ENCODE results near the gene PTPRM.

Gene PTPRM

DNA sequence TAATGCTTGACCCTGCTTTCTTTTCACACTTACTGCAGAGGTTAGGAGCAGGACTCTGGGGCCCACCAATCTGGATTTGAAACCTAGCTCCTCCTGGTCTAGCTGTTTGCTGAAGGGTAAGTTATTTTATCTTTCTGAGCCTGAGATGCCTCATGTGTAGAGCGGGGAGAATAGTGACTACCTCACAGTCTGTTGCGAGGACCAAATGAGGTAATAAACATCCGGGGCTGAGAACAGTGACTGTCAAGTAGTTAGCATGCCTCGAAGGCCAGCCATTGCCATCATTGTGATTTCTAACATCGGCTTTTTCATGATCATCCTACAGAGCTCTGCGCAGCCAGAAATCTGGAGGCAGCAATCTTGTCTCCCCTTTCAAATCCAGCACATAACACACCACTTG lies 32.9 kb downstream of the PTPRM start:
- no peak for DNase-seq (ENCODE audit: low read depth)

DNA sequence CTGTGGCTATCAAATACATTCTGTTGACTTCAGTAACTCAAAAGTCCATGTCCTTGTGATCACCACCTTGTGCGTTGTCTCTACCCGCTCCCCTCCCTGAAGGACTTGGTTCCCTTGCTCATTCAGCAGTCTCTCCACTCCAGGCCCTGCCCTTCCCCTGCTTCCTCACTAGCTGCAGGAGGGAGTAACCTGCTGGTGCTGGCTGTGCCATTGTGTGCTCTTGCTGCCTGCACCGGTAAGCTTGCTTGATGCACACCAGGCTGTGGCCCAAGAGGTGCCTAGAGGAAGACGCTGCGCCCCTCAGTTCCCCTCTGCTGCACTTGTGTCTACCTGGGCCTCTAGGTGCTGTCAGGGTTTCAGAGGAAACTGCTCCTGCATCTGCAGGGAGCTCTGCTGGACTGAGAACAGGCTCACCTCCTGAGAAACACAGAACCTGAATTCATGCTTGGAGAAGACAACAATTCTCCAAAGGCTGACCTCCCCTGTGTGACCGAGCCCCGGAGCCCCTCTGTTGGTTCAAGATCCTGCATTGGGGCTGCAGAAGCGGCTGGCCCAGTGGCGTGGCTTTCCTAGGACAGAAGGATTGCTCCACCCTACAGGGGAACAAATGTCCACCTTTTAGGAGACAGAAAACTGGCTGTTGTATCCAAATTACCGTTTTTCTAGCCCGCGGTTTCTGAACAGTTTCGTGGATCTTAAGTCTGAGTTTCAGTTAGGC lies 33.6 kb downstream of the PTPRM start:
- DNase-seq (ENCODE audit: low read depth) = no peak

DNA sequence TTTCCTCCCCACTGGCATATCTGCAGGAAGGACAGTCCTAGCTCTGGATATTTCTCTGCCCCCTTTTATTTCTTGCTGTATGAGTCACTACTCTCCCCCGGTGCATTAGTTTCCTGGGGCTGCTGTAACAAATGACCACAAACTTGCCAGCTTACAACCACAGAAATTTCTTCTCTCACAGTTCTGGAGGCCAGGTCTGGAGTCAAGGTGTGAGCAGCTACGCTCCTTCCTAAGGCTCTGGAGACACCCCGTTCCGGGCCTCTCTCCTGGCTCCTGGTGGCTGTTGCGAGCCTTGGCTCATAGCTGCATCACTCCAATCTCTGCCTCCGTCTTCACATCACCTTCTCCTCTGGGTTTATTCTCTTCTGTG lies 34.1 kb downstream of the PTPRM start:
- DNase-seq (ENCODE audit: low read depth) = peak; percentile 81

DNA sequence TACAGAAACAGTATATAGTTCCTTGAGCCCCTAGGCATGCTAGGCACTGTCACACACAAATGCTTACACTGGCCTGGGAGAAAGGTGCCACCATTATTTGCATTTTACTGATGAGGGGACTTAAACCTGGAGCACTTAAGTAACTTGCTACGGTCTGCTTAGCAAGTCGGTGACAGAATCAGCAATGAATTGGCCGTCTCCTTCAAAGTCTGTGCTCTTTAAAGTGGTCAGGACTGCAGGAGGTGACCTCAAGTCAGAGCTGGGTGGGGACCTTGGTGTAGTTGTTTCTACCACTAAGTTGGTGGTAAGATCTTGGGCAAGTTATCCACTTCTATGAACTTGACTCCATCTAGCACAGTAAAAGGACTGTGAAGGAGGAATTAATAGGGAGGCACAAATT lies 34.8 kb downstream of the PTPRM start:
- DNase-seq (ENCODE audit: low read depth) = no peak

DNA sequence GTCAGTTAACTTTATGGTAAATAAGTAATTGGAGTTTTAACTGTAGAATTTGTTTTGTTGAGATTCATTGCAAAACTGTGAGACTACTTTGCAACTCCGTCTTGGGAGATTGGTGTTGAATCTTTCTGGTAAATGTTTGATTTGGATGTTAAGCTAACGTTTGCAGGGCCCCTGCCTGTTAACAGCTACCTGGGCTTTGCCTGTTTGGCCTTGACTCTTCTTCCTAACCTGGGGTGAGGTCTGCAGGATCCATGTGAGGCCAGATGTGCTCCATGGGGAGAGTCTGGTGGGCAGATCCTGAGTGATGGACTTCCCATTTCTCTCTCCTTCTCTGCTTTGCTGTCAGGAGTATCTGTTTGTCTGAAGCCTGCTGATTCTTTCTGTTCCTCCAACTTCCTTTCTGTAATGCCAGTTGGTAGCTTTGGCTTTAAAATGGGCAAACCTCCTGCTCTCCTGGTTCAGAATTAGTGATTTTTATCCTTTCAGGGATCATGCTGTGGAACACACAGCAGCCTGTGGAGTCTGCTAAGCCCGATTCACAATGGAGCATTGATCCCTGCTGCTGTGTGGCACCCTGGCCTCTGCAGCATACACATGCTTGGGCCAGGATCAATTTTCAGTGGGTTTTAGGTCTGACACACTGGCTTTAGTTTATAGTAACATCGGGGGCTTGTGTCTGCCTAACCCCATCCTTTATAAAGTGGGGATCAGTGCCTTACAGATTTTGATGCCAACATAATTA lies 36.3 kb downstream of the PTPRM start:
- DNase-seq (ENCODE audit: low read depth) = no peak

DNA sequence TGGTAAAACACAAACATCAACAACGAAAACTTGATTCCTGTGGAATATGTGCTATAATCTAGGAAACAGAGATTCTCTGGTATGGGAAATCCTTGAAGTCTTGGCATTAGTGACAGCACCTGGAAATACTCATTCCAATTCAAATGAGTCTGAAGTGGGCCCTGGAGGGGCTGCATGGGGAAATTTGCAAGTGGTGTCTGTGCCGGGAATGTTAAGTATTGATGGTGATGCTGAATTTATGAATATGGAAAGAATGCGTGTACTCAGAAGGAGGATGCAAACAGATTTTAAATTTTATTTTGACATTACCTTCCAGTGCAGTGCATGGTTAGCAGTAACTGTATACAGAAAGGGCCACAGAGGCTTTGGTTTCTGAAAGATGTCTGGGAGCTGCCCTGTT lies 37.2 kb downstream of the PTPRM start:
- DNase-seq (ENCODE audit: low read depth) = no peak

DNA sequence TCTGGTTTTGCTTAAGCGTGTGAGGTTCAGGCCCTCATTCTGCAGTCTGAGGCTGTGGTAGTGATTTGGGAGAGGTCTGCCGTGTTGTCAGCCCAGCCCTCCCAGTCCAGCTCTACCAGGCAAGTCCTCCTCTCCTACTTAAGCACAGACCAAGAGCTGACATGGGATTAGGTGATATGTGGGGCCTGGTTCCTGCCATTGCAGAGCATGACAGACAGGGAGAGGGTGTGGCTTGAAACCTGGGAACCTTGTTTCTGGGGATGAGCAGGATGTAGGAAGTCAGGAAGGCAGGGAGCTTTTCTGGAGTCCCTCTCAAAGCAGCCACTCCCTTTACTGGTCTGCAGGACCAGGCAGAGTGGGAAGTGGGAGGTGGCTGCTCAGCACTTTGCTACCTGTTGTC lies 38.6 kb downstream of the PTPRM start:
- DNase-seq (ENCODE audit: low read depth) = no peak

DNA sequence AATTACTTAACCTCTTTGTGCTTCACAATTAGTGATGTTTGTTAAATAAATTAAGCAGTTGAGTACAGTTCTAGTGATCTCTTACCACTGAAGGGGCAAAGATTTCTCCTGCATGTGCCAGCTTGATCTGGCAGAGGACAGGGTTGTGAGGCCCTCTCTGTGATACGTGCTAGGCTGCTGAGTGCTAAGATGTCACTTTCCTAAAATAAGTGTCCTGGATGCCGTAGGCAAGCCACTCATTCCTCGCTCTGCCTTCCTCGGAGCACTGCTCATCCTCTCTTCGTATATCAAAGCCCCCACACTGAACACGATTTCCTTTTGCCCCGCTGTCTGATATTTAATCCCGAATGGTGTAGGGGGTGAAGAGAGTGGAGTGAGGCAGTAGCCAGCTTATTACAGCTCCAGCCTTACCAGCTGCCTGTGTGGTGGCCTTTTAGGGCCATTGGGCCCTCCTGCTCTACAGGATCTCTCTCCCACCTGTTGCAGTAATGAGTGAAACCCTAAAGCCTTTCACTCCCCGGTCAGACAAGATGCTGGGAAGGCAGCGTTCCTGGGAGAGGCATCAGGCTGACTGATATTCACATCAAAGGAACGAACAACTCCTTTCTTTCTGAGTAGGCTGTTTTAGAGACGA lies 40.5 kb downstream of the PTPRM start:
- DNase-seq (ENCODE audit: low read depth) = no peak

DNA sequence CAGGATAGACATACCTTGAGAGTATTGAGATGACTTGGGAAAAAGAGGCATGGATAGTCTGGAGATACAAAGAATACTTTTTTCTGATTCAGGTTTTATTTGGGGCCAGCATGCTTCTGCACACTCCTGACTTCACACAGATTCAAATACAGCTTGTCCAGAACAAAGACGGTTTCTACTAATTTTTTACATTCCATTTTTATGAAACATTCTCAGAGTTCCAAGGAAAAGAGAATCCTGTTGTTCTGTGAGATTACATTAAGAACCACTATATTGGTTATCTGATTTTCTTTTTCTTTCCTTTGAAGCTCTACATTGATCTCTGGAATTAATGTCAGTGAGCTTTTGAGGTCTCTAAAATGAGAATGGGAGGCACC lies 41.0 kb downstream of the PTPRM start:
- DNase-seq (ENCODE audit: low read depth) = peak; percentile 67

DNA sequence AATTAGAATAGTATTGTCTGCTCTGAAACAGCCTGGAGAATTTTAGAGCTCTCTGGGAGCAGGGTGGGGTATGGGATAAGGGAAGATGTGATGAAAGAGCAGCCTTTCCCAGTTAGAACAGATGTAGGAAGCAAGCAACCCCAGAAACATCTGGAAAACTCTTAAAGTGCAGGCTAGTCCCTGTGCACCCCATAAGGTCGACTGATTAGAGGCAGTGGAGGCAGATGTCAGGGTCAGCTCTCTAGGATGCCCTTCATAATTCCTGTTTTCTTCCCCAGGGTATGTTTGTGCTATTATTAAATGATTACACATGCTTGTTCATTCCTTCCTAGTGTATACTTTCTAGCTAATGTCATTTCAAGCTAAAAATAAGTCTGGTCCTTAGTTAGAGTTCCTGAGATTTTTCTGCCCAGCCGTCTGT lies 41.7 kb downstream of the PTPRM start:
- peak; percentile 88 for DNase-seq (ENCODE audit: low read depth)

DNA sequence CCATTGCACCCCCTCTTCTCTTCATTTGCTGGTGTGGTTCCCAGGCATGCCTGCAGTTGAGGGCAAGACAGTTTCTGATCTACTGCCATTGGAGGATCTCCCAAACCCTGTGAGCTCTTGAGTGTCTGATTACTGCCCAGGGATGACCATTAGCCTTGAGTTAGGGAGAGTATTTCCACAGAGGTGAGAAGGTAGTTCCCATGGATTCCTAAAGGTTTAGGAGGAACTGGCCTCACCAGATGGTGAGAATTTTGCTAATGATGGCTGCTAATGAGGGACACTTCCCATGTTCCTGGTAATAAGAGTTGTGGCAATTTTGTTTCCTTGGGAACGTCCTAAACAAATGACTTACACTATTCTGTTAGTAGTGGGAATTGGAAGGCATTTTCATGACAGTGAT lies 42.5 kb downstream of the PTPRM start:
- peak; percentile 53 for DNase-seq (ENCODE audit: low read depth)

DNA sequence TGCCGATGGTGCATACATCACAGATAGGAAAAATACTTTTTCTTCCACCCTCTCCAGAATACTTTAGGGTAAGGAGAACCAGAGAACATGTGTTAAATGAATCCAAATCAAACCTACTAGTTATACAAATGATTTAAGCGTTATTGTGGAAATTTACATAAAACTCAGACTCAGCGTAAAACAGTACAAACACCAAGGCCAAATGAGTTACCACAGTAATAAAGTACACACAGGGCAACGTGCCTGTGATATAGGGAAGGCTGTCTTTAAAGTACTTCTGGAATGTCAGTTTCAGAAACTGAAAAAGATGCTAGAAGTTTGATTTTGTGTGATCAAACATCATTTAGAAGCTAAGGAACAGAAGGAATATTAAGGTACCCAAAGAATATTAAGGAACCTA lies 46.9 kb downstream of the PTPRM start:
- DNase-seq (ENCODE audit: low read depth) = no peak

DNA sequence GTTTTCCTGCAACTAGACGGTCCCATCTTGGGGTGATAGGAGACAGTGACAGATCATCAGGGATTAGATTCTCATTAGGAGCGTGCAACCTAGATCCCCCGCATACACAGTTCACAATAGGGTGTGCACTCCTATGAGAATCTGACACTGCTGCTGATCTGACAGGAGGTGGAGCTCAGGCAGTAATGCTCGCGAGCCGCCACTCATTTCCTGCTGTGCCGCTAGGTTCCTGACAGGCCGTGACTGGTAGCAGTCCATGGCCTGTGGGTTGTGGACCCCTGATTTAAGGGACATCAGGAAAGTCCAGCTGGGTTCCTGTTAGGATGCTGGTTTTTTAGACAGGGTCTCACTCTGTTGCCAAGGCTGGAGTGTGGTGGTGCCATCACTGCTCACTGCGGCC lies 48.7 kb downstream of the PTPRM start:
- no peak for DNase-seq (ENCODE audit: low read depth)

DNA sequence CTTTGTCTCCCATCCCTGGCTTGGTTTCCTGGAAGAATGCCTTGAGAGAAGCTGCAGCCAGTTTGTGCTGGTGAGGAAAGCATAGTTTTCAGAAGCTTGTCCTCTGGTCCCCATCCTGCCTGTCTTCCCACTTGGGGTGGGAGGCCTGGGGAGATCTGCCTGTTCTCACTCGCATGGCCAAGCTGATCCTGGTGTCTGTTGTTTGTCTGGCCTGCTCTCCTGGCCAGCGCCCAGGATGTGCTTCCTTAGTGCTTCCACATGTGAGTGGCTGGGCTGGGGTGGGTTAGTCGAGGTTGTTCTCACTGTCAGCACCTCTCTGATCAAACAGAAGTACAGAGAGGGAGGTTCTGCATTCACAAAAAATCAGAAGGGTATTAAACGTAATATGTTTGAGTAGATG lies 49.5 kb downstream of the PTPRM start:
- peak; percentile 73 for DNase-seq (ENCODE audit: low read depth)

DNA sequence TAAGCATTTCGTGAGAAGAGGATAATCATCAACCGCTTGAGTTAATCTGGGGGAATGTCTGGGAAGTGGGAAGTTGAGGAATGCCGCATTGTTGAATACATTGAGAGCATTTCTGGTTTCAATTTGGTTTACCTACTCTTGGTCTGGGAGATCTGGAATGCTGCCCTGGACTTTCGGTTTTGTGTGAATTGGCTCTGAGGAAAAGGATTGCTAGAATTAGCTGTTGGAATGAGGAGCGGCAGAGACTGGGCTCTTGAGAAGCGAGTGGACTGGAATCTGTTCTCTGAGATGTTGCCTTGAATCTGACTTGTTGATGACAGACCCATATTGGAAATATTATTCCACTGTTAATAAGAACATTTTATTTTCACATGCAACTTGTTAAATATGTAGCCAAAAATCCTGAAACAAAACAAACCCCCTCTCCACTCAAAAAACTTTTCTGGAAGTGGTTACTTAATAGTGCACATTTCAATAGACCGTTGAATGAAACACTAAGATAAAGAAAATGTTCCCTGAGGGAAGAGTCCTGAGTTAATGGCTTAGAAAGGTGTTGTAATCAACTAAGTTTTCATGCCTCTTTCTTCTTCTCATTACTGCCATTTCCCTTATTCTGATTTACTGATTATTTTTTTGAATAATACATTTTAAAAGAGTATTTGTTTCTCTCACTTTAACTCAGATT lies 50.8 kb downstream of the PTPRM start:
- DNase-seq (ENCODE audit: low read depth) = peak; percentile 98

DNA sequence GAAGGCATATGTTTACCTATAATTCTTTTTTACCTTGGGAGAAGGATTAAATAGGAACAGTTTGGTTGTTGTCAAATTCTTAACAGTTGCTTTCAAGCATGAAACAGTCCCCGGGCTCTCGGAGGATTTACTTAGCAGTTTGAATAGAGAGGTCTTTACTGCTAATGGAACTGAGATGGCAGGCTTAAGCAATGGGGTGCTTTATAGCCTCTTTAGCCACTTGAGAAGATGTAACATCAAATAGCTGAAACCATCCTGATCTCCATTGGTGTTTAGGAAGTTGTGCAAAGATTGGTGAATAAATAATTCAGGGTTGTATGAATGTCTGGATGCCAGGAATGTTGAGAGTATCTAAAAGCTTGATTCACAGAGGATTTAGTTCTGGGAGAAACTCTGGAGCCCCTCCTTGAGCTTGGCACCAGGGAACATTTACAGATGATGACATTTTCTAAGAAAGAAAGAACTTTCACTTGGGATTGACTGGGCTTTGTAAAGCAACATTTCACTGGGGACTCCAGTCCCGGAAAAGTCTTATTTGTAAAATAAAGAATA lies 51.9 kb downstream of the PTPRM start:
- DNase-seq (ENCODE audit: low read depth) = peak; percentile 37

DNA sequence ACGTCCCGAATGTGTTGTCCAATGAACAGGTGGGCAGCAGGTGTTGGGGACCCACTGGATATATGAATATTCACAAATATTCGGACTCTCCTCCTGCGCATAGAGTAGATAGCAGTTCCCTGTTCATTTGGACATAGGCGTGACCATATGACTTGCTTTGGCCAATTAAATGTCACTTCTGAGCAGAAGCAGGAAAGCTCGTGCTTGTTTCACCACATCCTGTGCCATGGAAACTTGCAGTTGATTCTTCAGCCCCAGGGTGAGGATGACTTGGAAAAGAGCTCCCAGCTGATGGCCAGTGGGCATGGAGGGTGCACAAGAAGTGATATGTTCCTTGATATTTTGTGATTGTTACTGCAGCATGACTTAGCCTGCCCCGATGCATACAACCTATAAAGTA lies 52.6 kb downstream of the PTPRM start:
- peak; percentile 49 for DNase-seq (ENCODE audit: low read depth)

DNA sequence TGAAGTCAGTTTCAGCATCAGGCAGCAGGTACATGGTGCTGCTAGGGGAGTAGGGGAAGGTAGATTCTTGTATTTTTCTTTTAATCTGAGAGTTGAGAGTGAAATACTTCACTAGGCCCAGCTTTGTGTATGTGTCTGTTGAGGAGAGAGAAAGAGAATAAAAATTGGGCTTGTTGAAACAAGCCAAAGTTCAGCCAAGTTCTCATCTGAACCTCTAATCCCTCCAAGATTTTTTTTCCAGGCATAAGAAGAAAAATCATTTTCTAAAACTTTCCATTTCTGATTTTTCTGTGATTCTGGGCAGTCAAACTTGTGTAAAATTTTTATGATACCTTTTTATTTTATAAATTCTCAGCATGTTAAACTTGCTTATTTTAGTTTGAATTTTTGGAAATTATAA lies 55.6 kb downstream of the PTPRM start:
- DNase-seq (ENCODE audit: low read depth) = no peak

DNA sequence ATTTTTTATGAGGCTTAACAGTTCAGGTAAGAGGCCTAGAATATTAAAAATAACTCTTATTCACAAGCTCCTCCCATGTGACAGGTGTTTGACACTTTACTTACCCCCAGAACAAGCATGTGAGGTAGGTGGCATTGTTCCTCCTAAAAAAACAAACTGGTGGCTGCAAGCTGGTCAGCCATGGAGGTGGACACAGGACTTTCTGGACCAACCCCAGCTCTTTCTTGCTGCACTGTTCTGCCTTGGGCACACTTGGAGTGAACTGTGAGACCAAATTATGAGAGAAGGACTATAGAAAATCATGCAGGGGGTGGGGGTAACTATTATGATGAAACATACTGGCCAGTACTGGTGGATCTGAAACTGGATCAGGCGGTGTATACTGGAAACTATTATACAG lies 56.6 kb downstream of the PTPRM start:
- DNase-seq (ENCODE audit: low read depth) = no peak

DNA sequence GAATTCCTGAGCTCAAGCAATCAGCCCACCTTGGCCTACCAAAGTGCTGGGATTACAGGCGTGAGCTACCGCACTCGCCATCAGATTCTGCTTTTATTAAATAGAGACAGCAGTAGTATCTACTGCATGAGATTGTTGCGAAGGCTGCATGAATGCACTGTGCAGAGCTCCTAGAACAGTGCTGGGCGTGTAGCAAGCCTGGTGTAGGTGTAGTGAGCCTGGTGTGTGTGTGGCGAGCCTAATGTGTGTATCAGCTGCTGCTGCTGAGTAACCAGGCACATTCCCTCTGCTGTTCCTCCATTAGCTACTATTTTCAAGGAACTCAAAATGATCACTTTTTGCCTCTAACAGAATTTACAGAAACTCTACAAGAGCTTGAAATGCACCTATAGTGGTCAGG lies 57.6 kb downstream of the PTPRM start:
- no peak for DNase-seq (ENCODE audit: low read depth)

DNA sequence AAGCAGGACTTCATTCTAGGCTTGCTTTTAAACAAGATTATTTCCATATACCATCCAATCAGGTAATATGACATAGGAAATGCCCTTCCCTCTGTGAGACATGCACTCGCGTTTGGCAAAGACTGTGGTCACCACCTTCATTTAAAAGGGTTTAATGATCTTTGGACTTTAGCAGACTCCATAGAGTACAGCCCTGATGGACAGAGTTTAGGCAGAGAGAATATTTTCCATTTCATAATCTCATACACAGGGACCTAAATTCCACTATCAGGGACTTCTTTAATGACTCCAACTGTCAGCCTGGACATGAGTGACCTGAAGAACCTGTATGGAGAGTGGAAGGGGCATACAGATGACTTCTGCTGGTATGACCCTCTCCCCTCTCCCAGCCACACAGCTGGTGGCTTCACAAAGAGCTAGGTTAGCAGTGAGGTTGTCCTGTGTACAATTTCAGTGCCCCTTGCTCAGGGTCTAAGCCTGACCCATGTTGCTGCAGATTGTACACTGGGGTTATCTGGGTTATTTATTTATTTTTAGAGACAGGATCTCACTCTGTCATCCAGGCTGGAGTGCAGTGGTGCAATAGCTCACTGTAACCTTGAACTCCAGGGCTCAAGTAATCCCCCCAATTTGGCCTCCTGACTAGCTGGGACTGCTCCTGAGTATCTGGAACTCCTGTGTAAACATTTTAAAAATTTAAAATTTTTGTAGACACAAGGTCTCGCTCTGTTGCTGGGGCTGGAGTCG lies 59.2 kb downstream of the PTPRM start:
- no peak for DNase-seq (ENCODE audit: low read depth)

DNA sequence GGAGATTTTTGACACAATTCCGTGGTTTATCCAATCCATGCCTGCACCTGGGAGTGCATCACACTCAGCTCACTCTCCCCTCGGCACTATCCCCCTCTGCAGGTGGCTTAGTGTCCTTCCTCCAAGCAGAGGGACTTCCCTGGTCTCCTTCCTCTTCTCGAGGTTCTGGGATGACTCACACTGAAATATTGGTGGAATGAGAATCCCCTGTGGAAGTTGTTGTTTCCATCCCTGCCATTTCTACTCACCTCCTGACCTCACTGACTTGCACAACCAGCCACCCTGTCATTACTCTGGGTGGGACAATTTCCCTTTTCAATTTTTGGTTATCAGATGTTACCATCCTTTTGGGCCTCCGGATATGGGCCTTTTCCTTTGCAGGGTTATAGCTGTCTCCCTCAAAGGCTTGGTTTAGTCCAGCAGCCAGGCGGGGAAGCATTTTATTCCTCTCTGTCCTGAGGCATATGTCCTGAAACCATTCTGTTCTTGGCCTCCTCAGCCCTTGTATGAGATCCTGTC lies 59.9 kb downstream of the PTPRM start:
- peak; percentile 90 for DNase-seq (ENCODE audit: low read depth)
